Neural cell (in vitro differentiated cells): ENCODE measurements around the gene U2SURP. TPM values are rescaled to one million over a fixed set of nuclear protein-coding genes. Genes with fewer than 3 reads are reported as not detected.

Source experiments
- H2AFZ ChIP-seq: fragments of 200-600, 300-800 bp; sonication (generic), shearing (Covaris generic); 2 replicates; pipeline ENCODE4 v1.6.0; 2014; ENCODE audit warnings: low read depth, mild to moderate bottlenecking, antibody characterized with exemption, low read length, moderate library complexity
- H3F3A ChIP-seq: fragments of 200-600 bp; shearing (Covaris generic); 2 replicates; pipeline ENCODE4 v1.6.1; 2016; ENCODE audit warnings: mild to moderate bottlenecking, moderate library complexity, mixed read lengths, antibody characterized with exemption, low read length; ENCODE audit not compliant: insufficient read depth, poor library complexity, severe bottlenecking
- H3K27ac ChIP-seq: fragments of 200-600, 300-800 bp; sonication (generic), shearing (Covaris generic); 2 replicates; pipeline ENCODE4 v1.5.1; 2014; ENCODE audit warnings: mild to moderate bottlenecking, low read length, moderate library complexity
- H3K27me3 ChIP-seq: fragments of 300-800, 200-600 bp; sonication (generic), shearing (Covaris generic); 2 replicates; pipeline ENCODE4 v1.6.0; 2014; ENCODE audit warnings: mild to moderate bottlenecking, low read depth, low read length, moderate library complexity; ENCODE audit not compliant: insufficient read depth
- H3K36me3 ChIP-seq: fragments of 300-800, 200-600 bp; sonication (generic), shearing (Covaris generic); 2 replicates; pipeline ENCODE4 v1.5.1; 2014; ENCODE audit warnings: mild to moderate bottlenecking, antibody characterized with exemption, low read length, moderate library complexity; ENCODE audit not compliant: insufficient read depth
- H3K4me2 ChIP-seq: fragments of 300-800, 200-600 bp; sonication (generic), shearing (Covaris generic); 2 replicates; pipeline ENCODE4 v1.6.0; 2014; ENCODE audit warnings: mild to moderate bottlenecking, low read length
- H3K4me3 ChIP-seq: fragments of 300-800, 200-600 bp; sonication (generic), shearing (Covaris generic); 2 replicates; pipeline ENCODE4 v1.5.1; 2014; ENCODE audit warnings: mild to moderate bottlenecking, low read length, moderate library complexity
- H3K79me2 ChIP-seq: fragments of 200-600 bp; shearing (Covaris generic); replicated peaks from 2 replicates; pipeline ENCODE4 v1.6.0; 2014; ENCODE audit warnings: mild to moderate bottlenecking, low read length, moderate library complexity; ENCODE audit not compliant: insufficient read depth
- H3K9ac ChIP-seq: fragments of 300-800, 200-600 bp; sonication (generic), shearing (Covaris generic); 2 replicates; pipeline ENCODE4 v1.6.1; 2016; ENCODE audit warnings: mild to moderate bottlenecking, low read length, mixed read lengths
- H3K9me2 ChIP-seq: fragments of 200-600 bp; shearing (Covaris generic); 2 replicates; pipeline ENCODE4 v1.6.1; 2016; ENCODE audit warnings: mild to moderate bottlenecking, low read length, mixed read lengths; ENCODE audit not compliant: insufficient read depth
- H3K9me3 ChIP-seq: fragments of 200-600, 300-800 bp; sonication (generic), shearing (Covaris generic); 2 replicates; pipeline ENCODE4 v1.6.1; 2016; ENCODE audit warnings: mild to moderate bottlenecking, mixed run types, low read length, moderate library complexity, mixed read lengths
- H4K20me1 ChIP-seq: fragments of 200-600 bp; shearing (Covaris generic); 2 replicates; pipeline ENCODE4 v1.6.1; 2016; ENCODE audit warnings: mild to moderate bottlenecking, mixed run types; ENCODE audit not compliant: insufficient read depth
- EP300 ChIP-seq: fragments of 450-650 bp; conservative IDR thresholded peaks from 2 replicates; pipeline ENCODE4 v1.6.1; 2014; ENCODE audit warnings: antibody characterized with exemption, mild to moderate bottlenecking, moderate library complexity; ENCODE audit not compliant: poor library complexity, severe bottlenecking
- EZH2 ChIP-seq: fragments of 200-600, 300-800 bp; shearing (Covaris generic), sonication (generic); IDR thresholded peaks from 2 replicates; pipeline ENCODE4 v1.6.1; 2014; ENCODE audit warnings: antibody characterized with exemption, low read length, borderline replicate concordance, mild to moderate bottlenecking; ENCODE audit not compliant: insufficient read depth, poor library complexity, severe bottlenecking
- MXI1 ChIP-seq: fragments of 450-650 bp; conservative IDR thresholded peaks from 2 replicates; pipeline ENCODE4 v1.6.1; 2014; ENCODE audit warnings: antibody characterized with exemption, mild to moderate bottlenecking; ENCODE audit not compliant: poor library complexity, severe bottlenecking
- POLR2AphosphoS5 ChIP-seq: IDR thresholded peaks from 2 replicates; pipeline ENCODE4 v1.6.1; 2012
- RAD21 ChIP-seq: fragments of 450-650 bp; conservative IDR thresholded peaks from 2 replicates; pipeline ENCODE4 v1.6.1; 2014; ENCODE audit warnings: antibody characterized with exemption, mild to moderate bottlenecking, moderate library complexity
- REST ChIP-seq: IDR thresholded peaks from 2 replicates; pipeline ENCODE4 v1.6.1; 2012; ENCODE audit warnings: borderline replicate concordance
- SMC3 ChIP-seq: fragments of 450-650 bp; conservative IDR thresholded peaks from 2 replicates; pipeline ENCODE4 v1.6.1; 2014; ENCODE audit warnings: antibody characterized with exemption, mild to moderate bottlenecking, moderate library complexity; ENCODE audit not compliant: poor library complexity
- TAF1 ChIP-seq: IDR thresholded peaks from 2 replicates; pipeline ENCODE4 v1.6.1; 2012; ENCODE audit warnings: low read depth
- polyA plus RNA-seq: library from polyadenylated mRNA; depleted of rRNA; stranded (reverse); fragments of >200 nt; gene quantifications from 2 replicates; pipeline ENCODE4 v1.2.3, GENCODE V29; 2014
- TF ChIP-seq, protein P1 (sequence below): fragments of 450-650 bp; IDR thresholded peaks from 2 replicates; pipeline ENCODE4 v1.5.1; 2014; ENCODE audit warnings: antibody characterized with exemption, mild to moderate bottlenecking, moderate library complexity; ENCODE audit not compliant: poor library complexity, severe bottlenecking

Gene U2SURP
- polyA plus RNA-seq, 1 donor from 2014 or later = 159 TPM

- H3K27ac ChIP-seq = no peak overlapping the region
- H3K36me3 ChIP-seq = no peaks in the 10 kb centered on the region
- H3K9ac ChIP-seq = no peak overlapping the region
- TF ChIP-seq EZH2 (no peak), POLR2AphosphoS5 (no peak), REST (no peak)
- no peaks in the 10 kb centered on the region for H3K9me3 ChIP-seq
- H3F3A ChIP-seq = no peaks in the 10 kb centered on the region
- H4K20me1 ChIP-seq = no peaks in the 10 kb centered on the region
- no peaks in the 10 kb centered on the region for H3K79me2 ChIP-seq
- H2AFZ ChIP-seq = no peak overlapping the region
- H3K27me3 ChIP-seq = no peaks in the 10 kb centered on the region
- no peaks in the 10 kb centered on the region for H3K9me2 ChIP-seq
- no peak overlapping the region for H3K4me2 ChIP-seq
- no peak overlapping the region for H3K4me3 ChIP-seq
Measured at GRCh38 chr3:143090976-143091837, 89.8 kb downstream of the U2SURP start.

DNA sequence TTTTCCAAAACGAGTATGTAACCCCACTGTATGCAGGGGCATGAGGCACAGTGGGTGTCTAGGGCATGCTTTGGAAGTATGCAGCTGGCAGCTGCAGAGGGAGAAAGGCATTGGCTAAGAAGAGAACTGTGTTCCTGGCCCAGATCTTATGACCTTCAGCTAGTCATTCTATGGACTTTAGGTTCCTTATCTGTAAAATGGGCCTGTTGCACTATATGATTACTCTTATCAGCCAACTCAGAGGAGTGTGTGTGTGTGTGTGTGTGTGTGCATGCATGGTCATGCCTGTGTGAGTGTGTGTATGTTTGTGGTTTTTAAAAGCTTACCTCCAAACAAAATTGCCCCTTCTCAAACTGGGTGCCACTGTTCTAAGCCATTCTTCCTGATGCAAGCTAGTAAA lies 90.8 kb downstream of the U2SURP start:
- Histone ChIP-seq H4K20me1 (no peaks in the 10 kb centered on the region), H3K9me3 (no peaks in the 10 kb centered on the region), H3F3A (no peaks in the 10 kb centered on the region), H3K9me2 (no peaks in the 10 kb centered on the region), H3K9ac (no peak overlapping the region), H3K27ac (no peak overlapping the region), H2AFZ (no peak overlapping the region), H3K4me3 (no peak overlapping the region), H3K36me3 (no peaks in the 10 kb centered on the region), H3K79me2 (no peaks in the 10 kb centered on the region), H3K27me3 (no peaks in the 10 kb centered on the region), H3K4me2 (no peak overlapping the region)
- TF ChIP-seq TAF1 = no peak
- no peak for TF ChIP-seq EP300
- TF ChIP-seq, protein P1, sequence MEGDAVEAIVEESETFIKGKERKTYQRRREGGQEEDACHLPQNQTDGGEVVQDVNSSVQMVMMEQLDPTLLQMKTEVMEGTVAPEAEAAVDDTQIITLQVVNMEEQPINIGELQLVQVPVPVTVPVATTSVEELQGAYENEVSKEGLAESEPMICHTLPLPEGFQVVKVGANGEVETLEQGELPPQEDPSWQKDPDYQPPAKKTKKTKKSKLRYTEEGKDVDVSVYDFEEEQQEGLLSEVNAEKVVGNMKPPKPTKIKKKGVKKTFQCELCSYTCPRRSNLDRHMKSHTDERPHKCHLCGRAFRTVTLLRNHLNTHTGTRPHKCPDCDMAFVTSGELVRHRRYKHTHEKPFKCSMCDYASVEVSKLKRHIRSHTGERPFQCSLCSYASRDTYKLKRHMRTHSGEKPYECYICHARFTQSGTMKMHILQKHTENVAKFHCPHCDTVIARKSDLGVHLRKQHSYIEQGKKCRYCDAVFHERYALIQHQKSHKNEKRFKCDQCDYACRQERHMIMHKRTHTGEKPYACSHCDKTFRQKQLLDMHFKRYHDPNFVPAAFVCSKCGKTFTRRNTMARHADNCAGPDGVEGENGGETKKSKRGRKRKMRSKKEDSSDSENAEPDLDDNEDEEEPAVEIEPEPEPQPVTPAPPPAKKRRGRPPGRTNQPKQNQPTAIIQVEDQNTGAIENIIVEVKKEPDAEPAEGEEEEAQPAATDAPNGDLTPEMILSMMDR = no peak
- no peak for TF ChIP-seq POLR2AphosphoS5
- no peak for TF ChIP-seq SMC3
- TF ChIP-seq MXI1 = no peak
- no peak for TF ChIP-seq EZH2
- no peak for TF ChIP-seq RAD21
- TF ChIP-seq REST = no peak
